ENCODE measurements around the gene IPO5.

The IPO5 gene

GRCh38 chr13:97953376-97953970, at the start of gene IPO5:
TSS of gene IPO5 (plus strand) at chr13:97953675. CDS start at chr13:97976697, 23,022 bp downstream.
- no peak for DNase-seq (ENCODE audit: low spot score)
- in situ Hi-C loops (cut with MboI; ENCODE audit: low sequenced_read_pairs, unreplicated experiment), result no loop called here
- TF ChIP-seq CTCF (IDR thresholded peaks at IDR 0.05; ENCODE audit: borderline replicate concordance, control extremely low read depth, extremely low read depth, insufficient read depth, missing control alignments), result no peak

GRCh38 chr13:97904059-97904458, 49.4 kb upstream of the IPO5 start:
- TF ChIP-seq CTCF (IDR thresholded peaks at IDR 0.05; ENCODE audit: borderline replicate concordance, control extremely low read depth, extremely low read depth, insufficient read depth, missing control alignments), result no peak
- in situ Hi-C loops (cut with MboI; ENCODE audit: low sequenced_read_pairs, unreplicated experiment), result no loop called here

GRCh38 chr13:97905517-97905916, 48.0 kb upstream of the IPO5 start:
- in situ Hi-C loops (cut with MboI; ENCODE audit: low sequenced_read_pairs, unreplicated experiment), result no loop called here
- DNase-seq (ENCODE audit: low spot score), result no peak
- TF ChIP-seq CTCF (IDR thresholded peaks at IDR 0.05; ENCODE audit: borderline replicate concordance, control extremely low read depth, extremely low read depth, insufficient read depth, missing control alignments), result no peak

More at GRCh38 chr13:97904059-97904458, 49.4 kb upstream of the IPO5 start:
- DNase-seq (ENCODE audit: low spot score), result no peak

- in situ Hi-C loops (cut with MboI; ENCODE audit: low sequenced_read_pairs, unreplicated experiment), result no loop called here
- TF ChIP-seq CTCF (IDR thresholded peaks at IDR 0.05; ENCODE audit: borderline replicate concordance, control extremely low read depth, extremely low read depth, insufficient read depth, missing control alignments), result peak; percentile 28
- peak; percentile 18 for DNase-seq (ENCODE audit: low spot score)
Measured at GRCh38 chr13:97911311-97912138, 42.0 kb upstream of the IPO5 start.

- no peak for TF ChIP-seq CTCF (IDR thresholded peaks at IDR 0.05; ENCODE audit: borderline replicate concordance, control extremely low read depth, extremely low read depth, insufficient read depth, missing control alignments)
- DNase-seq (ENCODE audit: low spot score), result no peak
- in situ Hi-C loops (cut with MboI; ENCODE audit: low sequenced_read_pairs, unreplicated experiment), result no loop called here
Measured at GRCh38 chr13:97912139-97912535, 41.3 kb upstream of the IPO5 start.

- DNase-seq (ENCODE audit: low spot score), result no peak
- in situ Hi-C loops (cut with MboI; ENCODE audit: low sequenced_read_pairs, unreplicated experiment), result no loop called here
- no peak for TF ChIP-seq CTCF (IDR thresholded peaks at IDR 0.05; ENCODE audit: borderline replicate concordance, control extremely low read depth, extremely low read depth, insufficient read depth, missing control alignments)
Measured at GRCh38 chr13:97913206-97913605, 40.3 kb upstream of the IPO5 start.

All from GM13976 (cell line).